WTC11 (cell line): ENCODE measurements around the gene RAP2B. TPM values are rescaled to one million over a fixed set of nuclear protein-coding genes. Genes with fewer than 3 reads are reported as not detected.

Source experiments
- ATAC-seq: fragments of 200-7000 bp; cut with Tn5 transposase; 2 replicates; pipeline ENCODE4 v1.10.0; 2021; ENCODE audit warnings: mild to moderate bottlenecking, moderate library complexity
- CTCF ChIA-PET: fragments of 300-600 bp; sonication (Branson Sonifier 250); formaldehyde crosslinking; loops from one replicate; lab custom pipeline; 2021; ENCODE audit warnings: antibody characterized with exemption; lab: Charles Lee
- POLR2A ChIA-PET: fragments of 350-600 bp; sonication (Branson Sonifier 250); formaldehyde crosslinking; loops from one replicate; lab custom pipeline; 2021; ENCODE audit warnings: antibody characterized with exemption; lab: Charles Lee
- DNase-seq: peaks from one replicate; pipeline ENCODE4 v3.0.0; 2021; ENCODE audit warnings: low spot score
- H3K27ac Mint-ChIP-seq: 2 replicates; pipeline ENCODE4 v1.8.0; 2021; ENCODE audit warnings: mixed read lengths
- H3K27me3 Mint-ChIP-seq: 2 replicates; pipeline ENCODE4 v1.8.0; 2021; ENCODE audit warnings: low read depth, mild to moderate bottlenecking, moderate library complexity, mixed read lengths
- H3K36me3 Mint-ChIP-seq: 2 replicates; pipeline ENCODE4 v1.8.0; 2021; ENCODE audit warnings: mixed read lengths
- H3K4me1 Mint-ChIP-seq: 2 replicates; pipeline ENCODE4 v1.8.0; 2022; ENCODE audit warnings: mixed read lengths
- H3K4me3 Mint-ChIP-seq: 2 replicates; pipeline ENCODE4 v1.8.0; 2021; ENCODE audit warnings: mild to moderate bottlenecking, moderate library complexity, mixed read lengths
- H3K9me3 Mint-ChIP-seq: 2 replicates; pipeline ENCODE4 v1.8.0; 2021; ENCODE audit warnings: mixed read lengths
- AR ChIP-seq: fragments of 250-450 bp; sonication (Bioruptor Pico); IDR thresholded peaks from 2 replicates; pipeline ENCODE4 v1.9.0; 2021; ENCODE audit warnings: mild to moderate bottlenecking
- CDX4 ChIP-seq: fragments of 250-450 bp; sonication (Bioruptor Pico); IDR thresholded peaks from 2 replicates; pipeline ENCODE4 v1.9.0; 2021; ENCODE audit warnings: moderate library complexity, mild to moderate bottlenecking, inconsistent platforms, borderline replicate concordance
- E2F4 ChIP-seq: sonication (generic); formaldehyde crosslinking; IDR thresholded peaks from 2 replicates; pipeline ENCODE4 v1.8.1; 2022; ENCODE audit warnings: low read depth, mild to moderate bottlenecking, moderate library complexity, missing genetic modification reagents, borderline replicate concordance
- ESRRA ChIP-seq: sonication (generic); formaldehyde crosslinking; IDR thresholded peaks from 2 replicates; pipeline ENCODE4 v1.8.1; 2022; ENCODE audit warnings: mild to moderate bottlenecking, missing genetic modification reagents, borderline replicate concordance
- ETV6 ChIP-seq: sonication (generic); formaldehyde crosslinking; IDR thresholded peaks from 2 replicates; pipeline ENCODE4 v1.8.1; 2022; ENCODE audit warnings: mild to moderate bottlenecking, missing genetic modification reagents
- FOXK1 ChIP-seq: sonication (generic); formaldehyde crosslinking; IDR thresholded peaks from 2 replicates; pipeline ENCODE4 v1.8.0; 2022; ENCODE audit warnings: mild to moderate bottlenecking, moderate library complexity, missing genetic modification reagents
- GTF2I ChIP-seq: fragments of 250-450 bp; sonication (Bioruptor Pico); conservative IDR thresholded peaks from 2 replicates; pipeline ENCODE4 v1.4.0; 2021; ENCODE audit warnings: mild to moderate bottlenecking
- IRF1 ChIP-seq: sonication (generic); formaldehyde crosslinking; IDR thresholded peaks from 2 replicates; pipeline ENCODE4 v1.8.0; 2023; ENCODE audit warnings: missing genetic modification reagents
- MAX ChIP-seq: sonication (generic); formaldehyde crosslinking; IDR thresholded peaks from 2 replicates; pipeline ENCODE4 v1.8.0; 2022; ENCODE audit warnings: mild to moderate bottlenecking, missing genetic modification reagents
- NFYB ChIP-seq: sonication (generic); formaldehyde crosslinking; conservative IDR thresholded peaks from 2 replicates; pipeline ENCODE4 v1.8.0; 2022; ENCODE audit warnings: low read depth, missing genetic modification reagents
- NR2C2 ChIP-seq: sonication (generic); formaldehyde crosslinking; IDR thresholded peaks from 2 replicates; pipeline ENCODE4 v1.8.0; 2022; ENCODE audit warnings: mild to moderate bottlenecking, missing genetic modification reagents
- PRRX2 ChIP-seq: fragments of 250-450 bp; sonication (Bioruptor Pico); IDR thresholded peaks from 2 replicates; pipeline ENCODE4 v1.8.0; 2021; ENCODE audit warnings: mild to moderate bottlenecking
- SOX15 ChIP-seq: fragments of 250-450 bp; sonication (Bioruptor Pico); IDR thresholded peaks from 2 replicates; pipeline ENCODE4 v1.9.0; 2021; ENCODE audit warnings: mild to moderate bottlenecking
- TCF7 ChIP-seq: sonication (generic); formaldehyde crosslinking; IDR thresholded peaks from 2 replicates; pipeline ENCODE4 v1.8.0; 2022; ENCODE audit warnings: mild to moderate bottlenecking, low read depth, missing genetic modification reagents, moderate library complexity
- USF1 ChIP-seq: sonication (generic); formaldehyde crosslinking; IDR thresholded peaks from 2 replicates; pipeline ENCODE4 v1.8.0; 2022; ENCODE audit warnings: mild to moderate bottlenecking, missing genetic modification reagents
- ZNF138 ChIP-seq: sonication (generic); formaldehyde crosslinking; conservative IDR thresholded peaks from 2 replicates; pipeline ENCODE4 v1.8.1; 2022; ENCODE audit warnings: mild to moderate bottlenecking, moderate library complexity, missing genetic modification reagents
- ZNF416 ChIP-seq: fragments of 250-450 bp; sonication (Bioruptor Pico); IDR thresholded peaks from 2 replicates; pipeline ENCODE4 v1.9.0; 2021; ENCODE audit warnings: mild to moderate bottlenecking, inconsistent platforms
- ZNF512 ChIP-seq: sonication (generic); formaldehyde crosslinking; IDR thresholded peaks from 2 replicates; pipeline ENCODE4 v1.8.1; 2022; ENCODE audit warnings: missing genetic modification reagents, borderline replicate concordance
- total RNA-seq: library from RNA; stranded (reverse); gene quantifications from 3 replicates; pipeline ENCODE4 v1.2.3, GENCODE V29; 2021

The RAP2B gene
- total RNA-seq, 1 experiment from 2014 or later, result 25.6 TPM

- TF ChIP-seq CDX4 (CRISPR knock-in tag), result no peak
- TF ChIP-seq, all 79 proteins: peak for 0
- H3K36me3 Mint-ChIP-seq, result peaks cover 5% of the 10 kb centered on the region
- DNase-seq (no peak), ATAC-seq (no peak)
- peaks cover 32% of the 10 kb centered on the region for H3K4me1 Mint-ChIP-seq
- POLR2A ChIA-PET, result no interaction called here
- CTCF ChIA-PET, result no interaction called here
- no peaks in the 10 kb centered on the region for H3K27me3 Mint-ChIP-seq
- no peaks in the 10 kb centered on the region for H3K9me3 Mint-ChIP-seq
- H3K27ac Mint-ChIP-seq, result no peak overlapping the region
- no peak overlapping the region for H3K4me3 Mint-ChIP-seq
Measured at GRCh38 chr3:153166796-153167195, 4.8 kb downstream of the RAP2B start.

GRCh38 chr3:153169793-153170383 lies 7.9 kb downstream of the RAP2B start:
- TF ChIP-seq ETV6, result no peak
- TF ChIP-seq NR2C2 (CRISPR knock-in tag), result no peak
- TF ChIP-seq TCF7 (CRISPR knock-in tag), result no peak
- no peak for TF ChIP-seq ZNF416 (CRISPR knock-in tag)
- TF ChIP-seq PRRX2, result no peak
- no peak for TF ChIP-seq ESRRA (CRISPR knock-in tag)
- TF ChIP-seq ZNF138 (CRISPR knock-in tag), result no peak
- TF ChIP-seq SOX15 (CRISPR knock-in tag), result no peak
- no peak for TF ChIP-seq NFYB
- no peak for TF ChIP-seq GTF2I
- TF ChIP-seq USF1 (CRISPR knock-in tag), result no peak
- no peak for TF ChIP-seq E2F4 (CRISPR knock-in tag)
- TF ChIP-seq AR (CRISPR knock-in tag), result no peak
- no peak for TF ChIP-seq ZNF512 (CRISPR knock-in tag)
- TF ChIP-seq FOXK1, result no peak
- TF ChIP-seq MAX (CRISPR knock-in tag), result no peak
- TF ChIP-seq IRF1 (CRISPR knock-in tag), result no peak
- ChIA-PET CTCF (no interaction called here), POLR2A (interaction anchor here (0.7 kb wide), 1 partner anchor 804 kb away, joined by 3 read pairs; no protein-coding TSS in a partner anchor)
- peaks cover 35% of the 10 kb centered on the region for H3K4me1 Mint-ChIP-seq
- H3K27ac Mint-ChIP-seq, result no peak overlapping the region
- no peaks in the 10 kb centered on the region for H3K9me3 Mint-ChIP-seq
- H3K4me3 Mint-ChIP-seq, result no peak overlapping the region
- ATAC-seq (no peak), DNase-seq (no peak)
- H3K36me3 Mint-ChIP-seq, result peaks cover 3% of the 10 kb centered on the region
- H3K27me3 Mint-ChIP-seq, result no peaks in the 10 kb centered on the region
